IPS-NIHi11 (cell line): ENCODE results near the gene KIAA1614.

Experiments
- DNase-seq: peaks from one replicate; pipeline ENCODE4 v3.0.0; 2012; ENCODE audit warnings: mixed read lengths, low spot score

Gene KIAA1614

DNA sequence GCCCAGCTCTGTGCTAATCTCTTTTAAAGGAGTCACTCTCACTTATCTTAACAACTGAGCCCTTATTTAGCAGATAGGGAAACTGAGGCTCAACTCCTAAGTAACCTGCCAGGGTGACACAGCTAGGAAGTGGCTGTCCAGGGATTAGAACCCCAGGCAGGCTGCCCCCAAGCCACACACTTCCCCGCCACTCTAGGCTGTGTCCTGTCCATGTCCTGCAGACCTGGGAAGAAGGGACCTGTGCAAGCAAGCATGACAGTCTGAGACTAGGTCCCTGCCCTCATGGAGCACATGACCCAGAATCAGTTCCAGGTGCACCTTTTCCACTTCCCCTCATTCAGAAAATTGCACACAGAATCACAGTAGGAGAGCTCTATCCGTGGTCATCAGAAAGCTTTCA lies 12.2 kb downstream of the KIAA1614 start:
- no peak for DNase-seq

DNA sequence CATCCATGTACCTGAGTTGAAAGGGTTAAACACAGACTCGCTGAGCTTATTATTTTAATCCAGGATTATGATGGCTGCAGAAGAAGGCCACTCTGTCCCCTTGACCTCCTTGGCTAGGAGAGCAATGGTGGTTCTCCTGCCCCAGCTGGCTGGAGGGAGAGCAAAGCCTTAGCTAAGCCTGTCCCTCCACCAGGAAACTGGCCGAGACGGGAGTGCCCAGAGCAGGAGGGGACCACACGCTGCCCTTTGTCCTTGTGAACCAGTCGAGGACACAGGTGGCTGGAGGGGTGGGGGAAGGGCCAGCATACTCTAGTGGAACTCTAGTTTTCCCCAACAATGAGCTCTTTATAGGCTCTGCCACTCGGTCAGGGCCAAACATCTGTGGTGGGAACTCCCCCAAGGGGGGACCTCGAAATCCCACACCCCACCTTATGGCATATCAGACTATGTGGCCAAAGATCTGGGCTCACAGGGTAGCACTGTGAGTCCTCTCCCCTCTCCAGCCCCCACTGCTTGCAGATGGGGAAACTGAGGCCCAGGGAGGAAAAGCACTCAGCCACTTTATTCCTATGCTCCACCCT lies 12.9 kb downstream of the KIAA1614 start:
- DNase-seq: no peak

DNA sequence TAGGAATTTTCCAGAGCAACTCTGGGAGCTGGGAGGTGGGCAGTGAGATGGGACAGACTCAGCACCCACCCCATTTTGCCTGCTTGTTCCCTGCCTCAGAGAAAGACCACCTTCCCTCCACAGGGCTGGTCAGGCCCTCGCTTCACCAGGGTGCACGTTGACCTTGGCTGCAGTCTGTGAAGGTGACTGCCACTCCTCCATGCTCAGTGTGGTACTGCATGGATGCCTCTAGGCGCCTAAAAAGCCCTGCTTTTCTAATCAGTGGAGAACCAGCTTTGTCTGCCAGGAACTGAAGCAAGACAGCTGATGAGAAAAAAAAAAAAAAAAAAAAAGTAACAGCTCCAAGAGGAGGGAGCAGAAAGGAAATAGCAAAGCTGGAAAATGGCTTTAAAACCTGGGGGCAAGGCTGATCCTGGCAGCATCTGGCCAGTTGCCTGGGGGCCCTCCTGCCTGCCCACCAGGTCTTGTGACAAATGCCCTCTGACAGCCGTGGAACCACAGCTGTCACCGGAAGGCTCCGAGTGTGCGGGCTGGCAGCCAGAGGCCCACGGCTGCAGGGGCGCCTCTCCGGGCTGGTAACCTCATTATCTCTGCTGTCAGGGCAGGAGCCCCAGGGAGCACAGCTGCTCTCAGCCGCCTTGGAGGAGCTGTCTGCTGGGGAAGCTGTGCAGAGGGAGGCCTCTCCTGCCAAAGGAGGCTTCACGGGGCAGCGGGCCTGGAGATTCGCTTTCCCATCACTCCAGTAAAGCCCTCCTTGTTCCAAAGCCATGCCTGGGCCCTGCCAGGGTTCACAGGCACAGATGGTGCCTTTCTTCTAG lies 13.7 kb downstream of the KIAA1614 start:
- no peak for DNase-seq

DNA sequence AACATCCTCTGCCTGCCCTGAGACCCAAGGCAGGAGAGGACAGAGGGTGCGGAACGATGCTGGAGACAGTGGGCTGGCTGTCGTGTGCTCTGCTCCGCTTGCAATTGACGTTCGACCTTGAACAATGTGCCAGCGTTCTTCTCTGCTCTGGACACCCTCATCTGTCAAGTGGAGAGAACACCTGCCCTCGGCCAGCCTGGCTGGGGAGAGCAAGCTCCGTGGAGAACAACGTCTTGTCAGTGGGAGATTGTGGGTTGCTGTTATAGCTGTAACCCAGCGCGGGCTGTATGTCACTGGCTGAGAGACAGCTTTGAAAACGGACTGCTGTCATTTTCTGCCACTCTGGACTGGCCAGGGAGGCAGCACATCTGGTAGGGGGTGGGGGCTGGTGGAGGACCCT lies 14.7 kb downstream of the KIAA1614 start:
- no peak for DNase-seq

DNA sequence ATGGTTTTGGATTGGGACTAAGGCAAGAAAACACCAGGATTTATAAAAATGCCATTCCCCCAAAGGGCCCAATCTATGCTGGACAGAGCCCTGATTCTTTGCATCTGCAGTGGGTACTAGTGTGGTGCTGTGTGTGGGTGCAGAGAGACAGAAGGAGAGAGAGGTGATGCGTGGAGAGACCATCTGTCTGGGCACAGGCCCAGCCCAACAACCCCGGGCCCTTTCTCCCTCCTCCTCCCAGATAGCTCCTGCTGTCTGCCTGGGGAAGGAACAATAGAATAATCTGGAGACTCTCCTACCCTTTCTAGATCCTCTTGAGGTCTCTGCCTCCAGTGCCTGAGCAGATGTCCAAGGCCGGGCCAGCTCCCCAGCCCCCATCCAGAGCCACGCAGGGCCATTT lies 15.1 kb downstream of the KIAA1614 start:
- DNase-seq: peak; percentile 52

DNA sequence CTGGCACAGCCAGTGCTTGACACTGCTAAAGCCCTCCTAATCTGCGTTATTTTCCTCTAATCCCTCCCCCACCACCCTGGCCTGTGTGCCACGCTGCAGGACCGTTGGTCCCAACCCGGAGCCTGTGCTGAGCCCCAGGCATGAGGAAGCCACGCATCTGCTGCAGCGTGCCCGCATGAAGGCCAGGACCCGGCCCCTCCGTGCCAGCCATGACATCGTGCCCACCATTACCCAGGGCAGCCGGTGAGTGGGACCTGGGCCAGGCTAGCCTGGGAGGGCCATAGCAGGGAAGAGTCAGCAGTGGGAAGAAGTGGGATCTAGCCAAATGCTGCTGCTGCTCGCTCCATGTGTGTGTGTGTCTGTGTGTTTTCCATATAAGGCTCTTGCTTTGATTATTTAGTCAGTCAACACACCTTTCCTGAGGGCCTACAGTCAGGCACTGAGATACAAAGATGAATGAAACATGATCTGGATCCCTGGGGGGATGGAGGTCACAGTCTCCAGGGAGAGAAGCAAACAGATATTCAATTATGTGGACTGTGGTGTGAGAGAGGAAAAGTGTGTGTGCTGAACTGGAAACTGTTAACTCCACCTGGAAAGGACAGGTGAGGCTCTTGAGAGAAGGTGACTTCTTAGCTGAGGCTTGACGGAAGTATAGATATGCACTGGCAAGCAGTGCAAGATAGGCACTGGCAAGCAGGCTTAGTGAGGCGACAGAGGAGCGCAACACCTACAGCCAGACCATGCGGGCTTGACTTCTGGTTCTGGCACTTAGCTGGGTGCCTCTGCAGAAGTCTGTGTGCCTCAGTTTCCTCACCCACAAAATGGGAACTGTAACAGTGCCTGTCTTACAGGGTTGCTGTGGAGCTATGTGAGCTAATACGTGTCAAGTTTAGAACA lies 15.9 kb downstream of the KIAA1614 start:
- DNase-seq: no peak

DNA sequence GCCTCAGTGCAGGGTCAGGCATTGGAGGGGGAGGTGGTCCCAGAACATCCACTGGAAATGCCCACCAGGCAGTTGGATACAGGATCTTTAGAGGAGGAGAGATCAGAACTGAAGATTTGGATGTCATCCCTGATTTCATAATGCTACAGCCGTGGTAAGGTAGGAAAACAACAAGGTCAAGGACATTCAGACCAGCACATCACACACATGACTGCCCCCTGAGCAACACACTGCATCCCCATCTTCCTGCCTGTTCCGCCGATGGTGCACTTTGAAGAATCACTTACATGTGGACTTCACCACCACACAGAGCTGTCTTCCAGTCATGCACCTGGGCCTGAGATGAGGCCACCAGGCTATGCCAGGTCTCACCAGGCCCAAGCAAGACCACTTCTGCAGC lies 16.7 kb downstream of the KIAA1614 start:
- DNase-seq: no peak

DNA sequence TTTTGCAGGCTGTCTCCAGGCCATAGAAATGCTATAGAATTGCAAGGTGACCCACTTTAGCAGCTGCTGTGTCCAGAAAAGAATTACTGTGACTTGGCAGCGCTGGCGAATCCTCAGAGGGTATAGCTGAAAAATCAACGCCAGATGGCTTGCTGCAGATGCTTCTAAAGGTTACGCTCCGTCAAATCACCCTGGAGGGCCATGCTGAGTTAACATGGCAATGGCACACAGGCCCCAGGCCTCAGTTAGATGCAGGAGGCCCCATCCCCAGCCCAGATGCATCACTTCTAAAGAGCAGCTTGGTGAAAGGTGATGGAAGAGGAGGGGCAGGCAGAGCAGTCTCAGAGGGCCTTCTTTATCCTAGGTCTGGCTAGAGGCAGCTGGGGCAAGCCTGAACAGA lies 18.0 kb downstream of the KIAA1614 start:
- no peak for DNase-seq

DNA sequence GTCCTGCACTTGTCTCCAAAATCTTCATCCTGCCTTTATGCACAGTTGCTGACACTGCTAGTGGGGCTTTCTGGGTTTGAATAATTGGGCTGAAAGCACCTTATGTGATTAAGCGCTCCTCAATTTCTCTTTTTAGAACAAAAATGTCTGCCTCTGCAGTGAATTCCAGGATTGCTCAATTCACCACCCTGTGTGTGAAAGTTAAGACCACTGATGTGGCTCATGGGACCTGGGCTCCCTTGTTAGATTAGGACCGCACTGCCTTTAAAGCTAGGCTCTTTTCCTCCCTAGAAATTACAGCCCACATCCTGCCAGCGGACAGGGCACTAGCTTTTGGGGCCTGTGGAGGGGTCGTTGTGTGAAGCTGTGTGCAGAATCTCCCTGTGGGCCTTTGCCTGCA lies 18.8 kb downstream of the KIAA1614 start:
- DNase-seq: no peak

DNA sequence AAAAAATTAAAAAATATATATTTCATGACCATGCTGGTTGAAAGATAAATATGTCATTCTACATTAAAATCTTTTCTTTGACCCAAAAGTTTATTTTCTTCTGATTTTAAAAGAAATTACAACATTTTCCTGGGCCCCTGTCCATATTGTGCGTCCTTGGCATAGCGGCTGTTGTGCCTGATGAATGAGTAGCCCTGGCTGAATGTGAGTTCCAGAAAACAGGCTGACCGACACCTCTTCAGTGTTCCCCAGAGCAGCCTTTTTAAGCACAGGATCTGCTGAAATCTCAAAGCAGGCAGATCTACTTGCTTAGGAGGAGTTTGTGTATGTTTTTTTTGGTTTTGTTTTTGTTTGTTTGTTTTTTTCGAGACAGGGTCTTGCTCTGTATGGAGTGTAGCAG lies 19.7 kb downstream of the KIAA1614 start:
- no peak for DNase-seq

DNA sequence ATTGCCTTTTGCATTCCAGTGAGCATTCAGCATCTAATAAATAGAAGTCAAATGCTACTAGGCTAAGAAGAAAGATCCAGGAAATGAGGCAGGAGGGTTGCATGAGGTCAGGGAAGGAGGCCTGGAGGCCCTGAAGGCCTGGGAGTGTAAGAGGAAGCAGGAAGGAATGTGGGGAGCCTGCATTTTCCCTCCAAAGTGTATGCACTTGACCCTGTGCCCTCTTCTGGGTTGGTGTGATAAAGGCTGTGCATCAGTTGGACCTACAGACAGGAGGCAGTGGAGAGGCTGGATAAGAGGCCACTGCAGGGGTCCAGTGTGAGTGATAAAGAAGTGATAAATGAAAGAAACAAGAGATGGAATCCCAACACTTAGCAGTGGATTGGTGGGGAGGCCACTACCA lies 20.4 kb downstream of the KIAA1614 start:
- no peak for DNase-seq

DNA sequence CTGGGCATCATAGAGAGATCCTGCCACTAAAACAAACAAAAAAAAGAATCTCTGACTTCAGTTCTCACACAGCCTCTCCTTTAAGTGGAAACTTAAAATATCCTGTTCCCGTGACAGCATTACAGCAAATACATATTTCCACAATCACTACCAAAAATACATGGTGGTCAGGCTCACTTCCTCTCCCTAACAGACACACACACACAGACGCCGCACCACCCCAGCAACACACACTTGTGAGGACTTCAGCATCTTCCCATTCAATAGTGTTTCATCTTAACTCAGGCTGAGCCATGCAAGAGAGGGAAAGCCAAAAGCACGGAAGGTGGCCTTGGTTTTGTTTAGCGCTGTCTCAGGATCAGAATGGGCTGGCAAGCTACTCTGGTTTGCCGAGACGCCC lies 21.9 kb downstream of the KIAA1614 start:
- DNase-seq: no peak

DNA sequence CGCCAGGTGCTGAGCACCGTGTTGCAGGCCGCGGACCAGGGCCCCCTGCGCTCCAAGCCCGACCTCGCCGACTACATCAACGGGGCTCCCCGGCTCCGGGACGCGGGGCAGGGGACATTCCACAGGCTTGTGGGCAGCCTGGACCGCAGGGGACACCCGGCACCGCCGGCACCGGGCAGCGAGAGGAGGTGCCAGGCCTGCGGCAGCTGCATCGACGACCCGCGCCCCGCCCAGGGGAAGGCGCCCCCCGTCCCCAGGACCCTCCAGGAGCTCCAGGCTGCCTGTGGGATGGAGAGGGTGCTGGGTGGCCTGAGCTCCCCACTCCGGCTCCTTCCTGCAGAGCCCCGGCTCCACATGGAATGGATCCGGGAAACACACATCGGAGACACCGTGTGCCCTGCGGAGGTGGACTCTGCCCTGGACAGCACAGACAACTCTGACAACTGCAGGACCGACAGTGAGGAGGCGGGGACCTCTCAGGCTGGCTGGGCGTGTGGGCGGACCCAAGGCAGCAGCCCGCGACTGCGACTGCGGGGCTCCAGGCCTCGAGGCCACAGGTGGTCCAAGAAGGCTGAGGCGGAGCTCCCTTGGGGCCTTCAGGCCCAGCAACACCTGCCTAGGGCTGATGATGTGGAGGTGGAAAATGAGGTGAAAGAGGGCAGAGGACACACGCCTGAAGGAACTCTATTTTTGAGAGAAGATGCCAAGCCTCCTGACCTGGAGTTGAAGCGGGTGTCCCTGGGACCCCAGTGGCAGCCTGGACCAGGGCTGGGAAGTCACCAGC lies 22.8 kb downstream of the KIAA1614 start:
- DNase-seq: peak; percentile 77

DNA sequence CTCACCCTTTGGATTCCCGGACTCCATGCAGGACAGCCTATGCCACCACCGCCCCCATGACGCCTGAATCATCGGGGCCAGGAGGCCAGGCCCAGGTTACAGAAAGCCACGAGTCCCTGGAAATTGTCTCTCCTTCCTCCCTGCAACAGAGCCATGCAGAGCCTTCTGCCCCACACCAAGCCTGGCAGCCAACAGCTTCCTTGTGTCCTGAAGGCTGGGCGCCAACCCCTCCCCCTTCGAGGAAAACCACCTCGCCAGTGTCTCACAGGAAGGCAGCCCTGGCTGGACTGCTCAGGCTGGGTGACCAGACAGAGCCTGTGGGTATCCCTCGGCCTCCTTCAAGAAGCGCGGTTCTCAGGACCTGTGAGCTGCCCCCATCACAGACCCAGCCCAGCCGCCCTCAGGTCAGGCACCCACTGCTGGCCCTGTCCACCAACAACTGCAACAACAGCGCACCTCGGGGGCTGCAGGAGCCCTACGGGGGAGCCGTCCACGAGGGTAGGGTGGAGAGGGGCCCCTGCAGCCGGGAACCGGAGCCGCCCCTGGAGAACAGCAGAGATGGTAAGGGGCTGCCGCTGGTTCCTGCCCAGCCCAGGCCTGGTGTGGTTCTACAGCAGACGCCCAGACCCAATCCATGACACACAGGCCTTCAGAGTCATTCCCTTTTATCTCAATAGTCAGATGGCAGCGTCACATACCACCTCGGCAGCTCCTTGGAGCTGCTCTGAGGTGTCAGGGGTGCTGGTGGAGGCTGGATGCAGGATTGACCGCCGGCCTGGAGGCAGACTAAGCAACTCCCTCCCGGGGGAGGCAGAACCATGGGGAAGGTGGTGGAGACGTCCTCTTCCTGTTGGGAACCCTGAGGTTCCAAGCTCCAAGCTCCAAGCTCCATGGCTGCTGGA lies 23.7 kb downstream of the KIAA1614 start:
- no peak for DNase-seq

DNA sequence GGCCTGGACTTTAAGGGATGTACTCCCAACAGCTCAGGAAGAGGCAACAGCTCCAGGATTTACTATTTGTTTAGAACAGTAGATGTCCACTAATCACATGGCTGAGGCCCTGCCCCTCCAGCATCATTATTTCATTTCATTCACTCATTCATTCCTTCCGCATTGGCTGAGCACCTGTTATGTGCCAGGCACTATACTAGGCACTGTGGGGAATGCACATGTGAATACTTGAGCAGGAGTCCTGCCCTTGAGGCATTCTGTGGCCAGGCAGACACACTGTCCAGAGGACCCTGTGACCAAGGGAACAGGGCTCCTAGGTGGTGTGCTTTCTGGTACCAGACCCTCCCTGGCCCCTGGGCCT lies 24.3 kb downstream of the KIAA1614 start:
- no peak for DNase-seq

DNA sequence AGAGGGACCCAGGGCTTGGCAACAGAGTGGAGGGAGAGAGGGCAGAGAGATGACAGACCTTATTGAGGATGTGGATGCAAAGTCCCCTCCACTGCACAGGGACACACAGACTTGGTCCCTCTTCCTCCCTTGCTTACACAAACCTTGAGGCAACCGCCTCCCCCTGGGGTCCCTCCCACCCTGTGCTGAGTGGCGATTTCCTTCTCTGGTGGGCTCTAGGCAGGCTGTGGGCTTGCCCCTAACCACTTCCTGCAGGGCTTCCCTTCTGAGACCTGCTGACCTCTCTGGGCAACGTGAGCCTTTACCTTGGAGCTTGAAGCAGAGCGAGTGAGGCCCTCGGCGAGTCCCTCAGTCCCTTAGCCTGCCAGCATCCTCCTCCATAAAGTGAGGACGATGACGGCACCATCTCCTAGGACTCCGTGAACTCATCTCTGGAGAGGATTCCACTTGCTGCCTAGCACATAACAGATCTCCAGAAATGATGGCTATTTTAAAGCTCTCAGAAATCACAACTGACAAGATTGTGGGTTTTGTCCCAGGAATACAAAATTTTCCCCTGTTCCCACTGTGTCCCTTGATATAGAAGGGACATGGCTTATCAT lies 25.0 kb downstream of the KIAA1614 start:
- DNase-seq: no peak

DNA sequence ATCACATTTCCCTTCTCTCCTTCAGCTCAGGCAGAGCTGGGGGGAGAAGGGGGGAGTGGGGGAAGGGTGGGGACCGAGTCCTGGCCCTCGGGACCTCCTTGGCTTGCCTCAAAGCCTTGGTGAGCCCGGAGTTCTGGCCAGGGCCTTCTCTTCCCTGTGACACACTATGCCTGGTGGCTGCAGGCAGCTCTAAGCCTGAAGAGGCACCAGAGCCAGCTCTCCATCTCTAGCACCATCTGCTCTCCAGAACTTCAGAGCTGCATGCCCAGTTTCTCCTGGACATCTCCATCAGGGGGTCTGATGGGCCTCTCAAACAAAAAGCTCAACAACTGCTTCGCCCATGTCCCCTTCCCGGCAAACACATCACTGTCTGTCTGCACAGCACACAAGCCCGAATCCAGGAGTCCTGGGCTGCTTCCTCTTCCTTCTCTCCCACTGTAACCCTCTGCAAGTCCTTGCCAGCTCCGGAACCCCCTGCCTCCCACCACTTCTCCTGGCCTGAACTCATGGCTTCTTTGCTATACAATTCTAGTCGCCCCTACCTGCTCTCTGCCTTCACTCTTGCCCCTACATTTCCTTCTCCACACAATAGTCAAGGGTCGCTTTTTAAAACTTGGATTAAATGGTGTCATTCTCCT lies 26.5 kb downstream of the KIAA1614 start:
- DNase-seq: no peak

DNA sequence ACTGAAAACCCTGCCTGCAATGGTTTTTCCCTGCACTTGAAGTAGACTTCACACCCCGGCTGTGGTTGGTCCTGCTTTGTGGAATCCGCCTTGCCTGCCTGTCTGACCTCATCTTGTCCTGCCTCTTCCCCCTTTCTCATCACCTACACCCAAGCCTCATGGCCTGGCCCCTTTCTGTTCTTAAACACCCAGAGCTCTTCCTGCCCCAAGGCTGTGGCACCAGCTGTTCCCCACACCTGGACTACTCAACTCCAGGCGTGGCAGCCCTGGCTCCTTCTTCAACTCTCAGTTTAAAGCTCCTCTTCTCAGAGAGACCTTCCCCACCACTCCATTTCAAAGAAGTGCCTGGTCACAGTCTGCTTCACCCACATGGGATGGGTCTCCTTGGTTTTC lies 27.0 kb downstream of the KIAA1614 start:
- no peak for DNase-seq

DNA sequence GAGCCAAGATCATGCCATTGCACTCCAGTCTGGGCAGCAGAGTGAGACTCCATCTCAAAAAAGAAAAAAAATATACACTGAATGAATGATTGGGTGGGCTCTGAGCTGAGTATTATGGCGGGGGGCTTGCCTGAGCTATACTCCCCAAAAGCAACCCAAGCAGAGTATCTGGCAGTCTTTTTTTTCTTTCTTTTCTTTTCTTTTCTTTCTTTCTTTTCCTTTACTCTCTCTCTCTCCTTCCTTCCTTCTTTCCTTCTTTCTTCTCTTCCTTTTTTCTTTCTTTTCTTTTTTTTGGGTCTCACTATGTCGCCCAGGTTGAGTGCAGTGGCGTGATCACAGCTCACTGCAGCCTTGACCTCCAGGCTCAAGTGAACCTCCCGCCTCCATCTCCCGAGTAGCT lies 27.7 kb downstream of the KIAA1614 start:
- DNase-seq: no peak
